Measurements from ENCODE around the gene SHC1. TPM values are rescaled to one million over a fixed set of nuclear protein-coding genes. Genes with fewer than 3 reads are reported as not detected.

Gene SHC1
- total RNA-seq, 1 donor from 2014 or later, result 915 TPM

- Mint-ChIP-seq H3K9me3 (ENCODE audit: unreplicated experiment) (no peaks in the 10 kb centered on the region), H3K4me3 (ENCODE audit: unreplicated experiment) (no peak overlapping the region), H3K27me3 (ENCODE audit: unreplicated experiment) (peaks cover 27% of the 10 kb centered on the region)
Observed at GRCh38 chr1:154959426-154959780, 11.1 kb downstream of the SHC1 start.

GRCh38 chr1:154958681-154959425 is 11.7 kb downstream of the SHC1 start:
- peaks cover 29% of the 10 kb centered on the region for H3K27me3 Mint-ChIP-seq (ENCODE audit: unreplicated experiment)
- peaks cover 27% of the 10 kb centered on the region for H3K36me3 Mint-ChIP-seq (ENCODE audit: low read depth, unreplicated experiment)
- DNase-seq (ENCODE audit: low spot score), result no peak
- peaks cover 64% of the 10 kb centered on the region for H3K4me1 Mint-ChIP-seq (ENCODE audit: unreplicated experiment)
- TF ChIP-seq CTCF (IDR thresholded peaks at IDR 0.05; ENCODE audit: unreplicated experiment), result no peak
- peak overlapping the region; percentile 49 for H3K27ac Mint-ChIP-seq (ENCODE audit: unreplicated experiment)
- H3K9me3 Mint-ChIP-seq (ENCODE audit: unreplicated experiment), result no peaks in the 10 kb centered on the region
- H3K4me3 Mint-ChIP-seq (ENCODE audit: unreplicated experiment), result peak overlapping the region; percentile 47

More at GRCh38 chr1:154959426-154959780, 11.1 kb downstream of the SHC1 start:
- DNase-seq (ENCODE audit: low spot score), result no peak
- no peak for TF ChIP-seq CTCF (IDR thresholded peaks at IDR 0.05; ENCODE audit: unreplicated experiment)
- H3K4me1 Mint-ChIP-seq (ENCODE audit: unreplicated experiment), result peaks cover 61% of the 10 kb centered on the region
- peaks cover 30% of the 10 kb centered on the region for H3K36me3 Mint-ChIP-seq (ENCODE audit: low read depth, unreplicated experiment)
- H3K27ac Mint-ChIP-seq (ENCODE audit: unreplicated experiment), result peak overlapping the region; percentile 84

- no peak overlapping the region for H3K4me3 Mint-ChIP-seq (ENCODE audit: unreplicated experiment)
Observed at GRCh38 chr1:154958036-154958435, 12.5 kb downstream of the SHC1 start.

GRCh38 chr1:154957091-154957657 is 13.4 kb downstream of the SHC1 start:
- Mint-ChIP-seq H3K4me1 (ENCODE audit: unreplicated experiment) (peaks cover 62% of the 10 kb centered on the region), H3K27ac (ENCODE audit: unreplicated experiment) (peak overlapping the region; percentile 100), H3K27me3 (ENCODE audit: unreplicated experiment) (peaks cover 38% of the 10 kb centered on the region), H3K9me3 (ENCODE audit: unreplicated experiment) (no peaks in the 10 kb centered on the region), H3K36me3 (ENCODE audit: low read depth, unreplicated experiment) (peaks cover 25% of the 10 kb centered on the region), H3K4me3 (ENCODE audit: unreplicated experiment) (no peak overlapping the region)
- no peak for DNase-seq (ENCODE audit: low spot score)
- no peak for TF ChIP-seq CTCF (IDR thresholded peaks at IDR 0.05; ENCODE audit: unreplicated experiment)

More at GRCh38 chr1:154958036-154958435, 12.5 kb downstream of the SHC1 start:
- H3K27me3 Mint-ChIP-seq (ENCODE audit: unreplicated experiment), result peaks cover 30% of the 10 kb centered on the region
- DNase-seq (ENCODE audit: low spot score), result no peak
- H3K9me3 Mint-ChIP-seq (ENCODE audit: unreplicated experiment), result no peaks in the 10 kb centered on the region
- peaks cover 20% of the 10 kb centered on the region for H3K36me3 Mint-ChIP-seq (ENCODE audit: low read depth, unreplicated experiment)
- peaks cover 62% of the 10 kb centered on the region for H3K4me1 Mint-ChIP-seq (ENCODE audit: unreplicated experiment)
- H3K27ac Mint-ChIP-seq (ENCODE audit: unreplicated experiment), result no peak overlapping the region
- no peak for TF ChIP-seq CTCF (IDR thresholded peaks at IDR 0.05; ENCODE audit: unreplicated experiment)

GRCh38 chr1:154956544-154956941 is 14.0 kb downstream of the SHC1 start:
- H3K4me1 Mint-ChIP-seq (ENCODE audit: unreplicated experiment), result peaks cover 61% of the 10 kb centered on the region
- H3K9me3 Mint-ChIP-seq (ENCODE audit: unreplicated experiment), result no peaks in the 10 kb centered on the region
- peaks cover 25% of the 10 kb centered on the region for H3K36me3 Mint-ChIP-seq (ENCODE audit: low read depth, unreplicated experiment)
- H3K27me3 Mint-ChIP-seq (ENCODE audit: unreplicated experiment), result peaks cover 38% of the 10 kb centered on the region
- no peak for TF ChIP-seq CTCF (IDR thresholded peaks at IDR 0.05; ENCODE audit: unreplicated experiment)
- DNase-seq (ENCODE audit: low spot score), result no peak
- peak overlapping the region; percentile 100 for H3K27ac Mint-ChIP-seq (ENCODE audit: unreplicated experiment)
- H3K4me3 Mint-ChIP-seq (ENCODE audit: unreplicated experiment), result peak overlapping the region; percentile 98

Measured in endothelial cell (in vitro differentiated cells).